ENCODE results near the gene SYP. TPM values are rescaled to one million over a fixed set of nuclear protein-coding genes. Genes with fewer than 3 reads are reported as not detected.

The SYP gene
- total and polyA plus RNA-seq, 2 experiments from 2014 or later: 0.45 to 1.3 TPM

- Histone ChIP-seq H3K9me3 (ENCODE audit: low read depth) (no peaks in the 10 kb centered on the region), H3K36me3 (no peaks in the 10 kb centered on the region), H3K4me3 (peak within 1 kb of the TSS; percentile 33), H3K27me3 (no peaks in the 10 kb centered on the region), H3K27ac (peak within 1 kb of the TSS; percentile 46), H3K4me1 (ENCODE audit: low read depth) (no peaks in the 10 kb centered on the region)
- peak; percentile 60 to 85 for DNase-seq (ENCODE audit: low read depth in 1 of 2, low spot score in 1 of 2)
- peak; percentile 42 for TF ChIP-seq CTCF (IDR thresholded peaks at IDR 0.05; ENCODE audit: low read depth, low read length)
Measured at GRCh38 chrX:49186125-49187027, 13.6 kb downstream of the SYP start, which contains the start of gene PRICKLE3. Gene PRICKLE3 (minus strand): TSS chrX:49186373. CDS start chrX:49186297, 76 bp downstream.

- Histone ChIP-seq H3K27ac (peak overlapping the region; percentile 72), H3K27me3 (no peaks in the 10 kb centered on the region), H3K36me3 (no peaks in the 10 kb centered on the region), H3K9me3 (ENCODE audit: low read depth) (no peaks in the 10 kb centered on the region), H3K4me1 (ENCODE audit: low read depth) (no peaks in the 10 kb centered on the region), H3K4me3 (peak overlapping the region; percentile 22)
- TF ChIP-seq CTCF (IDR thresholded peaks at IDR 0.05; ENCODE audit: low read depth, low read length): peak; percentile 3
- peak; percentile 92 to 93 for DNase-seq (ENCODE audit: low read depth in 1 of 2, low spot score in 1 of 2)
Measured at GRCh38 chrX:49184294-49185281, 15.4 kb downstream of the SYP start.

GRCh38 chrX:49183701-49184281, 16.2 kb downstream of the SYP start:
- no peak overlapping the region for H3K4me3 ChIP-seq
- no peaks in the 10 kb centered on the region for H3K4me1 ChIP-seq (ENCODE audit: low read depth)
- no peak for TF ChIP-seq CTCF (IDR thresholded peaks at IDR 0.05; ENCODE audit: low read depth, low read length)
- peak overlapping the region; percentile 62 for H3K27ac ChIP-seq
- H3K9me3 ChIP-seq (ENCODE audit: low read depth): no peaks in the 10 kb centered on the region
- no peaks in the 10 kb centered on the region for H3K36me3 ChIP-seq
- DNase-seq (ENCODE audit: low read depth in 1 of 2, low spot score in 1 of 2): no peak
- H3K27me3 ChIP-seq: no peaks in the 10 kb centered on the region

- Histone ChIP-seq H3K4me1 (ENCODE audit: low read depth) (no peaks in the 10 kb centered on the region), H3K36me3 (no peaks in the 10 kb centered on the region), H3K27me3 (no peaks in the 10 kb centered on the region), H3K4me3 (no peak overlapping the region), H3K27ac (no peak overlapping the region), H3K9me3 (ENCODE audit: low read depth) (no peaks in the 10 kb centered on the region)
- TF ChIP-seq CTCF (IDR thresholded peaks at IDR 0.05; ENCODE audit: low read depth, low read length): no peak
- DNase-seq (ENCODE audit: low read depth in 1 of 2, low spot score in 1 of 2): no peak
Measured at GRCh38 chrX:49179358-49179757, 20.6 kb downstream of the SYP start.

GRCh38 chrX:49178537-49178936, 21.5 kb downstream of the SYP start:
- Histone ChIP-seq H3K4me1 (ENCODE audit: low read depth) (no peaks in the 10 kb centered on the region), H3K4me3 (no peak overlapping the region), H3K27ac (no peak overlapping the region), H3K9me3 (ENCODE audit: low read depth) (no peaks in the 10 kb centered on the region), H3K27me3 (no peaks in the 10 kb centered on the region), H3K36me3 (no peaks in the 10 kb centered on the region)
- TF ChIP-seq CTCF (IDR thresholded peaks at IDR 0.05; ENCODE audit: low read depth, low read length): no peak
- DNase-seq (ENCODE audit: low read depth in 1 of 2, low spot score in 1 of 2): no peak
